ENCODE data around the gene CD1E. TPM values are rescaled to one million over a fixed set of nuclear protein-coding genes. Genes with fewer than 3 reads are reported as not detected.

CD1E gene
- total RNA-seq, 1 donor from 2014 or later: not detected

Other genes starting within 250 kb of the CD1E start
- 1.5 TPM for gene CD1D, start 173.0 kb upstream of the CD1E start, total RNA-seq (ENCODE audit: unreplicated experiment)
- gene CD1A, start 99.5 kb upstream of the CD1E start, total RNA-seq (ENCODE audit: unreplicated experiment): not detected
- gene CD1C, start 64.0 kb upstream of the CD1E start, total RNA-seq (ENCODE audit: unreplicated experiment): not detected
- not detected for gene CD1B, start 22.4 kb upstream of the CD1E start, total RNA-seq (ENCODE audit: unreplicated experiment)
- not detected for gene OR10T2, start 45.6 kb downstream of the CD1E start, total RNA-seq (ENCODE audit: unreplicated experiment)
- not detected for gene OR10K2, start 72.3 kb downstream of the CD1E start, total RNA-seq (ENCODE audit: unreplicated experiment)
- not detected for gene OR10K1, start 107.9 kb downstream of the CD1E start, total RNA-seq (ENCODE audit: unreplicated experiment)
- not detected for gene OR10R2, start 118.3 kb downstream of the CD1E start, total RNA-seq (ENCODE audit: unreplicated experiment)
- not detected for gene OR6Y1, start 200.5 kb downstream of the CD1E start, total RNA-seq (ENCODE audit: unreplicated experiment)
- gene OR6P1, start 216.7 kb downstream of the CD1E start, total RNA-seq (ENCODE audit: unreplicated experiment): not detected
- not detected for gene OR10X1, start 226.0 kb downstream of the CD1E start, total RNA-seq (ENCODE audit: unreplicated experiment)